ENCODE results near the gene POLR3A. TPM values are rescaled to one million over a fixed set of nuclear protein-coding genes. Genes with fewer than 3 reads are reported as not detected.

Gene POLR3A
- total RNA-seq, 3 donors from 2014 or later, result 10.1 to 17.9 (median 13.4) TPM

DNA sequence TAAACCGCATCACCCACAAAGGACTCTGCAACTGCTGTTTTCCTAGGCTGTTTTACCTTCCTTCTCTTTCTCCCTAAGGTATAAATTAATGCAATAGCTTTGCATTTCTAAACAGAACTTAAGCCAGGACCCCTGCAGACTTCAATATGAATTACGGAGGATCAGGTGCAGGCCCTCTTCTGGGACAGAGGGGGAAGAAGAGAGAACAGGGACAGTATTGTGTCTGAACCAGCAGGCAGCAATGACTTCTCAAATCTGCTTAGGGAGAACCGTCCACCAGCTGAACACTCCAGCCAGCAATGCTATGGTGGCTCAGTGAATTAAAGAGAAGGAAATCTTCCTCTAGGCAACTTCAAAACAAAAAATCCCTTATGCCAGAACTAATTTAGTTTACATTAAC, 35.7 kb downstream of the POLR3A start:
- no peak for DNase-seq (ENCODE audit: low spot score in 2 of 2)
- H3K4me1 ChIP-seq, result no peaks in the 10 kb centered on the region
- no peaks in the 10 kb centered on the region for H3K9me3 ChIP-seq
- H3K4me3 ChIP-seq, result no peak overlapping the region
- H3K36me3 ChIP-seq, result no peaks in the 10 kb centered on the region
- H3K27ac ChIP-seq, result no peak overlapping the region
- H3K27me3 ChIP-seq, result no peaks in the 10 kb centered on the region
- intact Hi-C loops (cut with DNase I; ENCODE audit: low total_unique reads), result no loop called here
- TF ChIP-seq, protein P1, sequence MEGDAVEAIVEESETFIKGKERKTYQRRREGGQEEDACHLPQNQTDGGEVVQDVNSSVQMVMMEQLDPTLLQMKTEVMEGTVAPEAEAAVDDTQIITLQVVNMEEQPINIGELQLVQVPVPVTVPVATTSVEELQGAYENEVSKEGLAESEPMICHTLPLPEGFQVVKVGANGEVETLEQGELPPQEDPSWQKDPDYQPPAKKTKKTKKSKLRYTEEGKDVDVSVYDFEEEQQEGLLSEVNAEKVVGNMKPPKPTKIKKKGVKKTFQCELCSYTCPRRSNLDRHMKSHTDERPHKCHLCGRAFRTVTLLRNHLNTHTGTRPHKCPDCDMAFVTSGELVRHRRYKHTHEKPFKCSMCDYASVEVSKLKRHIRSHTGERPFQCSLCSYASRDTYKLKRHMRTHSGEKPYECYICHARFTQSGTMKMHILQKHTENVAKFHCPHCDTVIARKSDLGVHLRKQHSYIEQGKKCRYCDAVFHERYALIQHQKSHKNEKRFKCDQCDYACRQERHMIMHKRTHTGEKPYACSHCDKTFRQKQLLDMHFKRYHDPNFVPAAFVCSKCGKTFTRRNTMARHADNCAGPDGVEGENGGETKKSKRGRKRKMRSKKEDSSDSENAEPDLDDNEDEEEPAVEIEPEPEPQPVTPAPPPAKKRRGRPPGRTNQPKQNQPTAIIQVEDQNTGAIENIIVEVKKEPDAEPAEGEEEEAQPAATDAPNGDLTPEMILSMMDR (IDR thresholded peaks at IDR 0.05), result no peak
- no peak for TF ChIP-seq POLR2AphosphoS5 (IDR thresholded peaks at IDR 0.05)
- TF ChIP-seq POLR2A (IDR thresholded peaks at IDR 0.05), result no peak

DNA sequence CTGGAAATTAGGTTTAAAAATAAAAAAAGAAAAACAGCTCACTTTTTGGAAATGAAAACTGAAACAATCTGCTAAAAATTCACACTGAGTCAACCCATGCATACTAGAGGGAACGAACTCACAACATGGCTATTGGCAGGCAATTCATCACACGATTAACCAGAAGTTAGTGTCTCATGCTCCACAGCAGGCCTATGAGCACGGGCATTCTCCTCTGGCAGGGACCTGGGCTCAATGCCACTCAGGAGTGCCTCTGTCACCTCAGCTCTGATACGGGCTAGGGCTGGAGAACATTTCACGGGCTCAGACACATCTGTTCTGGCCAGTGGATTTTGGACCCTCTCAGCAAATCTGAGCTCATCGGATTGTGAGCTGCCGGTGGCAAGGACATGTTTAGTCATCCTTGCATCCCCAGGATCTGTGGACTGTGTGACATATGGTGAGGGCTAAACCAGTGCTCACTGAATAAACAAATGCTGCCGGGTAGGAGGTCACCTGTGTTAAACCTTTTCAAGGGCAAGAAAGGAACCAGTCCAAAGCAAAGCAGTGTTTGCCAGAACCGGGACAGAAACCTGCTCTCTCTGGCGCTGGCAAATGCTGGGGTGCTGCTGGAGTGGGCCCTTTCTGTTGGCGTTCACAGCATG, 40.1 kb downstream of the POLR3A start:
- Histone ChIP-seq H3K4me3 (no peak overlapping the region), H3K27ac (no peak overlapping the region), H3K36me3 (no peaks in the 10 kb centered on the region), H3K9me3 (no peaks in the 10 kb centered on the region), H3K4me1 (no peaks in the 10 kb centered on the region), H3K27me3 (no peaks in the 10 kb centered on the region)
- DNase-seq (ENCODE audit: low spot score in 2 of 2), result no peak
- intact Hi-C loops (cut with DNase I; ENCODE audit: low total_unique reads), result loop anchor here (10.0 kb wide), 1 partner anchor 134 kb away; no protein-coding TSS in a partner anchor
- TF ChIP-seq POLR2A (IDR thresholded peaks at IDR 0.05) (no peak), POLR2AphosphoS5 (IDR thresholded peaks at IDR 0.05) (no peak)
- TF ChIP-seq, protein P1 (IDR thresholded peaks at IDR 0.05), result no peak

DNA sequence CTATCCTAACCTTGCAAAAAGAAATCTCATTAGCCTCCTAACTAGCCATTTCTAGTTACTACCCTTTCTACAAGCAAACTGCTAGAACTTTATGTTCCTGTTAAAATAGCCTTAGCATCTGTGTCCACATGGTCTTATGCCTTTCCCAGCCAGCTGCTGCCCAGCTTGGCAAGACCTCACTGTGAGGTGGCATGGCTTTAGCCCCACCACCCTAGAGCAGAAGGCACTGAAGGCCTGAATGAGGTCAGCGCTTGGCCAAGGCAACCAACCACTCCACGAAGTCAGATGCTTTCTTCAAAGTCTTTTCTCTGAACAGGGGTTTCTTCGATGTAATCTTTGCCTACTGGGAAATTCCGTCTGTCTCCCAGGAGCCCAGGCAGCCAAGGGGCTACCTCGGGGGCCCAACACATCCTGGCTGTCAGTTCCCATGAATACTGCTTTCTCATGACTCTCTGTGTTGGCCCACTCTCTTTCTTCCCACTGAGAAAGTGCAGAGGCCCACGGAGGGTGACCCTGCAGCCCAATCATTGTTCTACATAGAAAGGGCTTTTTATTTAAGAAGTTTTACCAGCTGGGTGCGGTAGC, 41.6 kb downstream of the POLR3A start:
- Histone ChIP-seq H3K36me3 (no peaks in the 10 kb centered on the region), H3K27me3 (no peaks in the 10 kb centered on the region), H3K9me3 (no peaks in the 10 kb centered on the region), H3K27ac (no peak overlapping the region), H3K4me3 (no peak overlapping the region), H3K4me1 (no peaks in the 10 kb centered on the region)
- intact Hi-C loops (cut with DNase I; ENCODE audit: low total_unique reads), result loop anchor here (10.0 kb wide), 1 partner anchor 133 kb away; no protein-coding TSS in a partner anchor
- no peak for DNase-seq (ENCODE audit: low spot score in 2 of 2)
- no peak for TF ChIP-seq POLR2AphosphoS5 (IDR thresholded peaks at IDR 0.05)
- no peak for TF ChIP-seq POLR2A (IDR thresholded peaks at IDR 0.05)
- TF ChIP-seq, protein P1 (IDR thresholded peaks at IDR 0.05), result no peak

DNA sequence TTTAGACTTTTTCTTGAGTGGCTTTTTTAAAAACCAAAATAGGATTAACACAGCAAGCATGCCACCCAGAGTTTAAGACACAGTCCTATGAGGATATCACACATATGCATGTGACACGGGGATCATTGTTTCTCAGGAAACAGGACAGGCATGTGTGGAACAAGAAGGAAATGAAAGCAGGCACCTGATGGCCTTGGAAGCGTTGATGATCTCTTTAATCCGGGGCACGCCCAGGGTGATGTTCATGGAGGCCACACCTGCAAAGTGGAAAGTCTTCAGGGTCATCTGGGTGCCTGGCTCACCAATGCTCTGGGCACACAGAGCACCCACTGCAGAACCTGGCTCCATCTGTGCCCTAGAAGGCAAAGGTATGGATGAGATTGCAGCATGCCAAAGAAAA, 44.3 kb downstream of the POLR3A start:
- Histone ChIP-seq H3K36me3 (no peaks in the 10 kb centered on the region), H3K27ac (no peak overlapping the region), H3K27me3 (no peaks in the 10 kb centered on the region), H3K4me3 (no peak overlapping the region), H3K4me1 (no peaks in the 10 kb centered on the region), H3K9me3 (no peaks in the 10 kb centered on the region)
- TF ChIP-seq, protein P1 (IDR thresholded peaks at IDR 0.05), result no peak
- TF ChIP-seq POLR2AphosphoS5 (IDR thresholded peaks at IDR 0.05) (no peak), POLR2A (IDR thresholded peaks at IDR 0.05) (no peak)
- no peak for DNase-seq (ENCODE audit: low spot score in 2 of 2)
- intact Hi-C loops (cut with DNase I; ENCODE audit: low total_unique reads), result loop anchor here (10.0 kb wide), 1 partner anchor 130 kb away; no protein-coding TSS in a partner anchor

Data from breast epithelium (tissue), 4 donors.